Stimulated activated CD4-positive, alpha-beta T cell treated with anti-CD3 and anti-CD28 coated beads, Interleukin-4, amount 100 ng/mL, for 1 hour (primary cell): ENCODE data around the gene ELMOD3.
A peak's percentile ranks its signal among the peaks of the same experiment; 100 is the strongest.
"Not testable (repeated sequence)": the region's sequence is repeated elsewhere in the genome, so short reads cannot be mapped to it uniquely, and the experiment has no call there.

Source experiments
- DNase-seq: peaks from one replicate; pipeline ENCODE4 v3.0.0-alpha.2; 2020

Gene ELMOD3

DNA sequence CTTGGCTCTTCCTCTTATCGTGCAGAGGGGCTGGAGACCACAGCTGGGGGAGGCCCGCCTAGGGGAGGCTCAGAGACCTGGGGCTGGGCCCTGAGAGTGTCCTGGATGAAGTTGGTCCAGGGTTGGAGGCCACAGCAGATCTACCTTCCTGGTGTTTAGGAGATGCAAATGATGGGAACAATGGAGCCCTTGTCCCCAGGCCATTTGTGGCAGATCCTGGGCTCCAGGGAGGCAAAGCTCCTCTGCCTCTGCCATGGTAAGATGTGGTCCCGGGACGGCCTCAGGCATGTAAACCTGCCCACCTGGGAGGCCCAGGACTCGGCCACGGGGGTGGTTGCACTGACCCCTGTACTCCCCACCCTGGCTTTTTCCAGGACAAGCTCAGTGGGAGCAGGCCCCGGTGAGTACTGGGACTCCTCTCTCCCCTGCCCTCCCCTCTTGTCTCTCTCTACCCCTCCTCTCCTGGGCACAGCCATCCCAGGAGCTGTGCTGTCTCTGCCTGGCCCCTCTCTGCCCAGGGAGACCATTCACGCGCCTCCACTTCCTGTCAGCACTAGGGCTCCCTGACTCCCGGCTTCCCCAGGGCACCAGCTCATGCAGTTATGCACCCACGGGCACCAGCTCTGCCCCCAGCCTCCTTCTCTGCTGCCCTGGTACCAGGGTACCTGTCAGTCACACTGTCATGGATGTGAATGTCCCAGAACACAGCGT lies 74.8 kb downstream of the ELMOD3 start:
- DNase-seq = no peak

DNA sequence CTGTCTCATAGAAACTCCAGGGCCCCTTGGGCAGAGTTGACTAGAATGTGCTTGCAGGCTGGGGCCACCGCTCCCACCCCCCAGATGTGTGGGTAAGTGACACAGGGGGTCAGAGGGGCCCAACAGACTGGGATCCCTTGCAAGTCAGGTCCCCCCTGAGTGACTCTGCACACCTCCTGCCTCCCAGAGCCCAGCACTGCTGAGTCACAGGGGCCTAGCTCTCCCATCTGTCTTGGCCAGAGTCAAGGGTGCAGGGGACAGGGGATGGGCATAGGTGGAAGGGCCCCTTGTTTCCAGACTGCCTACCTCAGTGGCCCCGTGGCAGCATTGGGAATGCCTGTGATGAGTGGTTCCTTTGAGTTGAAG lies 75.3 kb downstream of the ELMOD3 start:
- no peak for DNase-seq

DNA sequence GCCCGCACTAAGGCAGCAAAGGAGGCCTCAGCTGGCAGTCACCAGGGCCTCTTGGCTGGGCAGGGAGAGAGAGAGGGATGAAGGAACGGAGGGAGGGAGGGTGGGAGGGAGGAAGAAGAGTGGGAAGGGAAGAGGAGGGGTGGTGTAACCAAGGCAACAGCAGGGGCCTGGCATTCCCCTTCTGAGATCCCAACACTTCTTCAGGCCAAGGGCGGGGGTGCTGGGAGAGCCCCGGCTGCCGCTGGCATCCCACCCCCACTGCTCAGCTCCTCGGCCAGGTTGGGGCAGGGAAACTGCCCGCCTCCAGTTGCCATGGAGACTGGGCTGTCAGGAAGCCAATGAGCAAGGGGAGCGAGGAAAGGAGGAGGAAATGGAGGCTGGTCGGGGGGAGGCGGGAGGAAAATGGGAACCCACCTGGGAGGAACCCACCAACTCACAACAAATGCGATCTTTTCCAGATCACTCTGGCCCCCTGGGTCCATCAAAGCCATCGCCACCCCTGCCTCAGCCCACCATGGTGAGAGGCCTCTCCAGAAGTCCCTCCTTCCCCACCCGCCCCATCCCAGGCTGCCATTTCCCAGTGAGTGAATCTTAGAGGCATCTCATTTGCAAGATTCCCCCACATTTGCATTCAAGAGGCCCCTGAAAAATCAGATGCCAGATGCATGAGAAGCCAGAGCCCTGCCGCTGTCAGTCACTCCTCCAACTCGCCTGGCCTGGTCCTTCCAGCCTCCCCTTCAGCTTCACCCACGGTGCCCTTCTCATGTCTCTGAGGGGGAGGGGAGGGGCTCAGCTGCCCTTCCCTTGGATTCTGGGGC lies 76.4 kb downstream of the ELMOD3 start:
- no peak for DNase-seq

GRCh38 chr2:85431570-85432205 lies 77.1 kb downstream of the ELMOD3 start:
- DNase-seq = no peak

DNA sequence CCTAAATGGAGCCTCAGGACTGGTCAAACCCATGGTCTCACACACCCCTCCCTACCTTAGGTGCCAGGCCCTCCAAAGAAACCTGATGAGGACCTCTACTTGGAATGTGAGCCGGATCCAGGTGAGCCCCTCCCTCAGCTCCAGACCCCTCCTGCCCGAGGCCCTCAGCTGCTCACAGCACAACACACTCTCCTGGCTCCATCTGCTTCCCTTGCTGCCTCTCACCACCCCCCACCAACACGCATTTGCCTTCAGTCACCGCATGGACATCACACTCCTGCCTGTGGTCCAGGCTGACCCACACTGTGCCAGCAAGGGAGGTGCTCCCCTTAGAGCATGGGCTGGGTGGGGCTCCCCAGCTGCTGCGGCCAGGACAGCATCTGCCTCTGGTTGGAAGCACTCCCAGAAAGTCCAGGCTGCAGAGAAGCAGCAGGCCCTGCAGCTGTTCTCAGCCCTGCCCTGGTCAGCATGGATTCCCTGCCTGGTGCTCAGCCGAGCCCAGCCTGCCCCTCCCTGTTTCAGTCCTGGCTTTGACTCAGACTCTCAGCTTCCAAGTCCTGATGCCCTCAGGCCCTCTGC lies 79.0 kb downstream of the ELMOD3 start:
- no peak for DNase-seq

DNA sequence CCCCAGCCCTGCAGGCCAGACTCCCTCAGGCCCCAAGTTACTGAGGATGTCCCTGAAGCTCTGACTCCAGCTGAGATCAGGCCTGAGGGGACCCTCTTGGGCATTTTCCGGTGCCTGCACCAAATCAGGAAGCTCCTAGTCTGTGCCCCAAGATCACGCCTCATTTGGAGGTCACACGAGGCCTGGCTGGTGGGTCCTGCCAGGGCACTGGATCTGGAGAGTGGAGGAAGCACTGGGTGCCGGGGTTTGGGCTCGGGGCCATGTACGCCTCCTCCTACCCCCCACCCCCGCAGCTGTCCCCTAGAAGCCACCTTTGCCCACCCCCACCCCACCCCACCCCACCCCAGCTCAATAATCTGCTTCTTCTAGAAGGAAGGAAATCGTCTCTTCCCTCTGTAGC lies 80.1 kb downstream of the ELMOD3 start:
- no peak for DNase-seq

- no peak for DNase-seq
Measured at GRCh38 chr2:85435220-85435958, 80.8 kb downstream of the ELMOD3 start.

GRCh38 chr2:85435981-85436835 lies 81.6 kb downstream of the ELMOD3 start:
- no peak for DNase-seq

DNA sequence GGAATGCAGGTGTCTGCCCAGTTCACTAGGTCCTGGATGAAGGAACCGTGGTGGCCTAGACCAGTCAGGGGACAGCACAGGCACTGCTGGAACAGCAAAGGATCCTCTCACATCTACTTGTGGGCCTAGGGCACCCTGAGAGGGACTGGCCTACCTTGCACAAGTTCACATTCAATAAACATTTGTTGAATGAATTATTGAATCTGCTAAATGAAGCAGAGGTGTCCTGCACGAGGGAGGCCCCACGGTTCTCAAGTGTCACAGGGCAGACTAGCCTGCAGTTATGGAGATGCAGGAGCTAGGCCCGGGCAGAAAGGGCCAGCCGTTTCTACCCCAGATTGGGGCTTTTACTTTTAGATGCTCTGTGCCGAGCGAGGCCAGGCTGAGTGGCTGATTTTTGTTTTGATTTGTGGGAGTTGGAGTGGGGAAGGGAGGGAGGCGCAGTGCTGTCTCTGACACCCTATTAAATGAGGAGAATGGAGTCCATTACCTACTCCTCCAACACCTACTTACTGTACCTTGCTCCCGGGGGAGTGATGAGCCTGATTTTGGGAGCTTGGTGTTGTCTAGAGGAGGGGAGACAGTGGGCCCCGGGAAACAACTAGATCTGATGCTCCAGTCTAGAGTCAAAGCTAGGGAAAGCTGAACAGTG lies 82.4 kb downstream of the ELMOD3 start:
- no peak for DNase-seq

- peak; percentile 73 for DNase-seq
Measured at GRCh38 chr2:85437488-85438200, 83.1 kb downstream of the ELMOD3 start.

DNA sequence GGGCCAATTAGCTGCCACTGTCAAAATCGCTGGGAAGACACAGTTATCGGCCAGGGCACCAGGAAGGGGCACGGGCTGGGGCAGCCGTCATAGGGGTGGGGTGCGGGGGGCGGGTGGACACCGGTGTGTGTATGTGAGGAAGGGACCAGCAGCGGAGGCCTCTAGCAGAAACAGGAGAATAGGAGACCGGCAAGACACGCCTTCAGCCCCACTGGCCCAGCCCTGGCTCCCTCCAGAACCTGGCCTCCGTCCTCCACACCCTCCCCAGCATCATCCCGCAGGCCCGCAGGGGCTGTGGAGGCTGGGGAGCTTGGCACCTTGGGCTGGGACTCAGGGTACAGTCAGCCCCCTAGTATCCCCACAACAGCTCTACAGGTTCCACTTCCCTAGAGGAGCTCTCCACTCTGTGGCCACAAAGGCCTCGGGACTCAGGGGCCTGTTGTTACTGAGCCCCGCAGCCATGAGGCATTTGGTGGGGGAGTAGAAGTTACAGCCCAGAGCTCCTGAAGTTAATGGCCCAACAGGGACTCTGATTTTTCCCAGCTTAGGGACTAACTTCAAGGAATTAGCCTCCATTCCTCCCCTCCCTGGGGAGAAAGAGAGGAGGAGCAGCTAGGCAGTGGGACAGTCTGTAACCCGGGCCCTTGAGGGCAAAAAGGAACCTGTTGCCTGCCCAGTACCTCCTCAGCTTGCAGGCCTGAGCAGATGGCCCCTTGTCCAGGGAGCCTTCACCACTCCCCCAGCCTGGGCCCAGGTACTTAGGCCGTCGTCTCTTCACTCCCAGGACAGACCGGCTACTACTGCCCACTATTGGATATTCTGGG lies 83.8 kb downstream of the ELMOD3 start:
- no peak for DNase-seq

GRCh38 chr2:85439025-85439472 lies 84.5 kb downstream of the ELMOD3 start:
- no peak for DNase-seq

DNA sequence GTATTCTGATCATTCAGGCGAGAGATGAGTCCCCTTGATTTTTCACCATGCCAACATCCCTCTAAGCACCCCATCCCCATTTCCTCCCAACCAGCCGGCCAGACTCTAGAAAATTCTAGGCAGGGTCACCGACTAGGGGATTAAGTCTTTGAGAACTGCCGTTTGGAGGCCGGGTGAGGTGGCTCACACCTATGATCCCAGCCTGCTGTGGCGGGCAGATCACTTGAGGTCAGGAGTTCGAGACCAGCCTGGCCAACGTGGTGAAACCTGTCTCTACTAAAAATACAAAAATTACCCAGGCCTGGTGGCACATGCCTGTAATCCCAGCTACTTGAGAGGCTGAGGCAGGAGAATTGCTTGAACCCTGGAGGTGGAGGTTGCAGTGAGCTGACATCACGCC lies 85.0 kb downstream of the ELMOD3 start:
- not testable (repeated sequence) for DNase-seq

DNA sequence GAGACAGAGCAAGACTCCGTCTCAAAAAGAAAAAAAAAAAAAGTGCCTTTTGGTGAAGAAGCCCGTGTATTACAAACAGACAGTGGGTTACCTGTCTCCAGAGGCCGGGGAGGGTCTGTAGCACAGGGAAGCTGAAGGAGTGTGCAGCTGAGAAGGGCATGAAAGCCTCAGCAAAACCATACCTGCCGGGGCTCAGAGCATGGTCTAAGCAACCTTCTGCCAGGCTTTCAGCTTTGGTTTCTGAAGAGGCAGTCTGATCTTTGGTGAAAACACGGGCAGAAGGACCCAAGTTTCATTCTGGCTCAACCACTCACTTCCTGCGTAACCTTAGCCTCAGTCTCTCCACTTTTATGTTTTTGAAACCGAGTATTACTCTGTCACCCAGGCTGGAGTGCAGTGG lies 85.4 kb downstream of the ELMOD3 start:
- no peak for DNase-seq

DNA sequence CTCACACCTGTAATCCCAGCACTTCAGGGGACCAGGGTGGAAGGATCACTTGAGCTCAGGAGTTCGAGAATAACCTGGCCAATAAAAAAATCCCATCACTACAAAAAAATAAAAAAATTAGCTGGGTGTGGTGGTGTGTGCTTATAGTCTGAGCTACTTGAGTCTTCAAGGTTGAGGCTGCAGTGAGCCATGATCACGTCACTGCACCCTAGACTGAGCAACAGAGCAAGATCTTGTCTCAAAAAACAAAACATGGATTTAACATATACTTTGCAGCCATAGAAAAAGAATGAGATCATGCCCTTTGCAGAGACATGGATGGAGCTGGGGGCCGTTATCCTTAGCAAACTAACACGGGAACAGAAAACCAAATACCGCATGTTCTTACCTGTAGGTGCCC lies 86.2 kb downstream of the ELMOD3 start:
- DNase-seq = no peak
